ENCODE measurements around the gene SELENOS. TPM values are rescaled to one million over a fixed set of nuclear protein-coding genes. Genes with fewer than 3 reads are reported as not detected.
A peak's percentile ranks its signal among the peaks of the same experiment; 100 is the strongest.

Gene SELENOS
- total RNA-seq, 1 donor from 2014 or later = 162 TPM

DNA sequence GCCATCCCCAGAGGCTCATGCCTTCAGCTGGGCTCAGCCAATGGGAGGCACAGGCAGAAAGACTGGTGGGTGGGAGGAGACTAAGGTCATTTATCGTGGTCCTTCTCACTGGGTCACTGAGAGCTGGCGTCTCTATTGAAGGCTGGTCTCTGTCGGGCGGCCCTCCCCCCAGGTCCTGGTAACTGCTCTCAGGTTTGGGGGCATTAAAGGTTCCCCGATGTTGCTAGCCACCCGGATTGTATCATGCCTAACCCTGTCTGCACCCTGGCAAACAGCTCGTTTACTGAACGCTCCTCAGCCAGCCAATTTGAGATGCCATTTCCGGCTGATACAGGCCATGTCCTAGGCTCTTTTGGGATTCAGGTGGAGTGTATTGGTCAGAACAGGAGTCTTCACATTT, 10.5 kb downstream of the SELENOS start:
- H3K4me3 ChIP-seq (ENCODE audit: low read depth, low read length) = no peak overlapping the region
- no peaks in the 10 kb centered on the region for H3K27me3 ChIP-seq (ENCODE audit: control insufficient read depth, insufficient read depth, low read length)
- FAIRE-seq (no peak), DNase-seq (ENCODE audit: low read depth) (no peak)
- H3K36me3 ChIP-seq (ENCODE audit: control insufficient read depth, insufficient read depth, low read length) = peaks cover 3% of the 10 kb centered on the region
- TF ChIP-seq, protein P1, sequence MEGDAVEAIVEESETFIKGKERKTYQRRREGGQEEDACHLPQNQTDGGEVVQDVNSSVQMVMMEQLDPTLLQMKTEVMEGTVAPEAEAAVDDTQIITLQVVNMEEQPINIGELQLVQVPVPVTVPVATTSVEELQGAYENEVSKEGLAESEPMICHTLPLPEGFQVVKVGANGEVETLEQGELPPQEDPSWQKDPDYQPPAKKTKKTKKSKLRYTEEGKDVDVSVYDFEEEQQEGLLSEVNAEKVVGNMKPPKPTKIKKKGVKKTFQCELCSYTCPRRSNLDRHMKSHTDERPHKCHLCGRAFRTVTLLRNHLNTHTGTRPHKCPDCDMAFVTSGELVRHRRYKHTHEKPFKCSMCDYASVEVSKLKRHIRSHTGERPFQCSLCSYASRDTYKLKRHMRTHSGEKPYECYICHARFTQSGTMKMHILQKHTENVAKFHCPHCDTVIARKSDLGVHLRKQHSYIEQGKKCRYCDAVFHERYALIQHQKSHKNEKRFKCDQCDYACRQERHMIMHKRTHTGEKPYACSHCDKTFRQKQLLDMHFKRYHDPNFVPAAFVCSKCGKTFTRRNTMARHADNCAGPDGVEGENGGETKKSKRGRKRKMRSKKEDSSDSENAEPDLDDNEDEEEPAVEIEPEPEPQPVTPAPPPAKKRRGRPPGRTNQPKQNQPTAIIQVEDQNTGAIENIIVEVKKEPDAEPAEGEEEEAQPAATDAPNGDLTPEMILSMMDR (IDR thresholded peaks at IDR 0.05; ENCODE audit: insufficient read depth, low read length, severe bottlenecking) = no peak

DNA sequence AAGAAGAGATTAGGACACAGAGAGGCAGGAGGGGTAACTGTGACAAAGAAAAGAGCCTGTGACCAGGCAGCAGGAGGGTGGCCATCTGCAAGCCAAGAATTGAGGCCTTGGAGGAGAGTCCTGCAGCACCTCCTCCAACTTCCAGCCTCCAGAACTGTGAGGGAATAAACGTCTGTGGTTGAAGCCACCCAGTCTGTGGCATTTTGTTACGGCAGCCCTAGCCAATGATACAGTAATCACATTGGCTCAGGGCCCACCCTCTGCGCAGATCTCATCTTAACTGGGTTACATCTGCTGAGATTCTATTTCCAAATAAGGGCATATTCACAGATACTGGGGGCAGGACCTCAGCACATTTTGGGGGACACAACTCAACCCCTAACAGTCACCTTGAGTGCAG, 11.3 kb downstream of the SELENOS start:
- Histone ChIP-seq H3K36me3 (ENCODE audit: control insufficient read depth, insufficient read depth, low read length) (peaks cover 1% of the 10 kb centered on the region), H3K27me3 (ENCODE audit: control insufficient read depth, insufficient read depth, low read length) (no peaks in the 10 kb centered on the region), H3K4me3 (ENCODE audit: low read depth, low read length) (no peak overlapping the region)
- no peak for FAIRE-seq
- TF ChIP-seq, protein P1 (IDR thresholded peaks at IDR 0.05; ENCODE audit: insufficient read depth, low read length, severe bottlenecking) = no peak
- no peak for DNase-seq (ENCODE audit: low read depth)

DNA sequence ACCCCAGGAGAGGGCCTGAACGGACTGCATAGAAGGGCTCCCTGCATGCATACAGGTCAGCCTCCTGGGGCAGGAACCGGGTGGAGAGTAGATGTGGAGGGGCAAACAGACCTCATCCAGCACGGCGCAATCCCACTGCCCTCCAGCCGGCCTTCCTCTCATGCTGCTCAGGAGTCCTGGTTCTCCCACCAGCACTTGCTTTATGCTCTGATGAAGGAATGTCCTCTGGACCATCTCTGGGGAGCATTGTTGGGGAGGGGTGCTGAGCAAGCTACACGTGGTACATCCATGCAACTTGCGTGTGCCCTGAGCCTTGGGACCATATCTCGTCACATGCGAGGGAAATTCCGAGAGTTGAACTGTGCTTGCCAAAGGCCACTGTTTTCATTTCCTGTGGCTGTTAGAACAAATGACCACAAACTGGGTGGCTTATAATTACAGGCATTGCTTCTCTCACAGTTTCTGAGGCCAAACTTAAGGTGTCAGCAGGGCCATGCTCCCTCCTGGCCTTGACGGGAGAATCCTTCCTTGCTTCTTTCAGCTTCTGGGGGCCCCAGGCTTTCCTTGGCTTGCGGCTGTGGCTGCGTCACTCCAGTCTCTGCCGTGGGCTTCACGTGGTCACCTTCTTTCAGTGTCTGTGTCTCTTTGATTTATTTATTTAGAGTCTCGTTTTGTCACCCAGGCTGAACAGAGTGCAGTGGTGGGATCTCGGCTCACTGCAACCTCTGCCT, 12.2 kb downstream of the SELENOS start:
- DNase-seq (ENCODE audit: low read depth) = no peak
- TF ChIP-seq, protein P1 (IDR thresholded peaks at IDR 0.05; ENCODE audit: insufficient read depth, low read length, severe bottlenecking) = no peak
- Histone ChIP-seq H3K27me3 (ENCODE audit: control insufficient read depth, insufficient read depth, low read length) (no peaks in the 10 kb centered on the region), H3K36me3 (ENCODE audit: control insufficient read depth, insufficient read depth, low read length) (no peaks in the 10 kb centered on the region), H3K4me3 (ENCODE audit: low read depth, low read length) (no peak overlapping the region)
- peak; percentile 90 for FAIRE-seq

DNA sequence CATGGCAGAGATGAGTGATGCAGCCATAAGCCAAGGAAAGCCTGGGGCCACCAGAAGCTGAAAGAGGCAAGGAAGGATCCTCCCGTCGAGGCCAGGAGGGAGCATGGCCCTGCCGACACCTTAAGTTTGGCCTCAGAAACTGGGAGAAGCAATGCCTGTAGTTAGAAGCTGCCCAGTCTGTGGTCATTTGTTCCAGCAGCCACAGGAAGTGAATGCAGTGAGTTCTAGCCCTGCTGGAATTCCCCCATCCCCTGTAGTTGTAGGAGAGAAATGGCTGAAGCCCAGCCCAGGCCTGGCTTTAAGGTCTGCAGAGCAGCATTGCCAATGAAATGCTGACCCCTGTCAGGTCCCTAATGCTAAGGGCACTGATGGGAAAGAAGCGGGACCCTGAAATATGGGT, 13.3 kb downstream of the SELENOS start:
- H3K27me3 ChIP-seq (ENCODE audit: control insufficient read depth, insufficient read depth, low read length) = no peaks in the 10 kb centered on the region
- TF ChIP-seq, protein P1 (IDR thresholded peaks at IDR 0.05; ENCODE audit: insufficient read depth, low read length, severe bottlenecking) = no peak
- H3K4me3 ChIP-seq (ENCODE audit: low read depth, low read length) = no peak overlapping the region
- no peaks in the 10 kb centered on the region for H3K36me3 ChIP-seq (ENCODE audit: control insufficient read depth, insufficient read depth, low read length)
- FAIRE-seq (no peak), DNase-seq (ENCODE audit: low read depth) (no peak)

DNA sequence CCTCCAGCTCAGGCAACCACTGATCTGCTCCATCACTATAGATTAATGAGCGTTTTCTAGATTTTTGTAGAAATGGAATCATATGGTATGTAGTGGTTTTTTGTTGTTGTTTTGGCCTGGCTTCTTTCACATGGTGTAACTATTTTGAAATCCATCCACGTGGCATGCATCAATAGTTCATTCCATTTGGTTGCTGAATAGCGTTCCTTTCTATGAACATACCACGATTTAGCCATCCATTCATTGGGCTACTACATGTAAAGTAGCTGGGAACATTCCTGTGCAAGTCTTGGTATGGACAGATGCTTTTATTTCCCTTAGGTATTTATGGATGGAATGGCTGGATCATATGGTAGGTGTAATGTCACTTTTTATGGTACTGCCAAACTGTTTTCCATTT, 14.7 kb downstream of the SELENOS start:
- no peak for FAIRE-seq
- no peak for DNase-seq (ENCODE audit: low read depth)
- Histone ChIP-seq H3K4me3 (ENCODE audit: low read depth, low read length) (no peak overlapping the region), H3K27me3 (ENCODE audit: control insufficient read depth, insufficient read depth, low read length) (no peaks in the 10 kb centered on the region), H3K36me3 (ENCODE audit: control insufficient read depth, insufficient read depth, low read length) (no peaks in the 10 kb centered on the region)
- TF ChIP-seq, protein P1 (IDR thresholded peaks at IDR 0.05; ENCODE audit: insufficient read depth, low read length, severe bottlenecking) = no peak

All from bronchial epithelial cell (primary cell).